Gastrocnemius medialis (tissue), 4 donors: ENCODE results near the gene PARD6G. TPM values are rescaled to one million over a fixed set of nuclear protein-coding genes. Genes with fewer than 3 reads are reported as not detected.

Source experiments
- ATAC-seq, 2 donors: fragments of 150-250 bp; one replicate each; pipeline ENCODE4 v1.9.1; 2016
- DNase-seq, 2 donors: peaks; one replicate each; pipeline ENCODE4 v3.0.0-alpha.2; 2019
- H3K27ac ChIP-seq, 4 donors: fragments of 200-600 bp; sonication (generic); 1 replicate in 1 of 4; 2 replicates in 3 of 4; pipeline ENCODE4 v1.5.1; 2016 to 2018; ENCODE audit warnings: mild to moderate bottlenecking in 2 of 4, moderate library complexity in 1 of 4
- H3K27me3 ChIP-seq, 3 donors: fragments of 200-600 bp; sonication (generic) in 2 of 3; 1 replicate in 1 of 3; 2 replicates in 2 of 3; pipeline versions ENCODE4 v1.5.1 to v1.6.0; 2016 to 2019; ENCODE audit warnings: mild to moderate bottlenecking in 1 of 3, moderate library complexity in 1 of 3
- H3K36me3 ChIP-seq, 2 donors: fragments of 200-600 bp; sonication (generic) in 1 of 2; one replicate each; pipeline ENCODE4 v1.5.1; 2017 to 2018
- H3K4me1 ChIP-seq, 2 donors: fragments of 200-600 bp; sonication (generic) in 1 of 2; one replicate each; pipeline ENCODE4 v1.5.1; 2016 to 2017; ENCODE audit warnings: mild to moderate bottlenecking in 2 of 2
- H3K4me3 ChIP-seq, 4 donors: fragments of 200-600 bp; sonication (generic) in 3 of 4; 1 replicate in 1 of 4; 2 replicates in 3 of 4; pipeline ENCODE4 v1.5.1; 2016 to 2019; ENCODE audit warnings: mild to moderate bottlenecking in 2 of 4
- H3K9me3 ChIP-seq, 3 donors: fragments of 200-600 bp; sonication (generic) in 2 of 3; 1 replicate in 1 of 3; 2 replicates in 2 of 3; pipeline ENCODE4 v1.5.1; 2016 to 2019
- CTCF ChIP-seq, 5 experiments: fragments of 450-650 bp in 3 of 5; fragments of 200-600 bp in 2 of 5; sonication (generic) in 2 of 5; IDR thresholded peaks in 4 of 5; conservative IDR thresholded peaks in 1 of 5; 1 replicate in 4 of 5; 2 replicates in 1 of 5; pipeline ENCODE4 v1.5.1; 2016 to 2019; ENCODE audit warnings: antibody characterized with exemption in 5 of 5, mild to moderate bottlenecking in 3 of 5, moderate library complexity in 3 of 5
- POLR2A ChIP-seq, 2 donors: fragments of 450-650 bp; IDR thresholded peaks; one replicate each; pipeline ENCODE4 v1.6.1; 2017; ENCODE audit warnings: antibody characterized with exemption in 2 of 2, mild to moderate bottlenecking in 2 of 2, moderate library complexity in 2 of 2
- in situ Hi-C, 4 donors: fragments of 200-750 bp; cut with MboI; loops; one replicate each; pipeline versions ENCODE4 v1.15.0 to v1.8.0; 2017; ENCODE audit warnings: low sequenced_read_pairs in 4 of 4
- intact Hi-C: fragments of 100-400 bp; cut with DNase I; formaldehyde crosslinking; loops from one replicate; pipeline ENCODE4 v1.15.1; 2023; ENCODE audit warnings: low total_unique reads
- total RNA-seq, 4 donors: library from RNA; depleted of rRNA; stranded (reverse); fragments of >200 nt; gene quantifications; one replicate each; pipeline versions ENCODE4 v1.1.0 to v1.2.3, GENCODE V29; 2016

The PARD6G gene
- total RNA-seq, 4 donors from 2014 or later = 0.39 to 9.2 (median 0.48) TPM

GRCh38 chr18:80176334-80177073 lies 70.8 kb downstream of the PARD6G start:
- TF ChIP-seq POLR2A (IDR thresholded peaks at IDR 0.05) (no peak), CTCF (IDR thresholded peaks at IDR 0.05 in 4 of 5, conservative IDR thresholded peaks at IDR 0.05 in 1 of 5) (no peak)
- DNase-seq (no peak), ATAC-seq (no peak)
- Histone ChIP-seq H3K27me3 (peaks cover 0 to 3% (median 0%) of the 10 kb centered on the region in 3 donors), H3K4me1 (peaks cover 0 to under 1% of the 10 kb centered on the region in 2 donors), H3K27ac (no peak overlapping the region), H3K36me3 (no peaks in the 10 kb centered on the region), H3K9me3 (no peaks in the 10 kb centered on the region), H3K4me3 (no peak overlapping the region)
- in situ Hi-C loops = no loop called here
- intact Hi-C loops = no loop called here

- Histone ChIP-seq H3K4me1 (peaks cover 0 to 5% of the 10 kb centered on the region in 2 donors), H3K4me3 (no peak overlapping the region), H3K27me3 (peaks cover 0 to 3% (median 0%) of the 10 kb centered on the region in 3 donors), H3K9me3 (no peaks in the 10 kb centered on the region), H3K36me3 (no peaks in the 10 kb centered on the region), H3K27ac (no peak overlapping the region)
- in situ Hi-C loops (no loop called here), intact Hi-C loops (no loop called here)
- ATAC-seq (no peak), DNase-seq (no peak)
- TF ChIP-seq CTCF (IDR thresholded peaks at IDR 0.05 in 4 of 5, conservative IDR thresholded peaks at IDR 0.05 in 1 of 5) (no peak), POLR2A (IDR thresholded peaks at IDR 0.05) (no peak)
Observed at GRCh38 chr18:80175451-80176204, 71.7 kb downstream of the PARD6G start.

- no peak for TF ChIP-seq CTCF (IDR thresholded peaks at IDR 0.05 in 4 of 5, conservative IDR thresholded peaks at IDR 0.05 in 1 of 5)
- TF ChIP-seq POLR2A (IDR thresholded peaks at IDR 0.05) = no peak
- in situ Hi-C loops (no loop called here), intact Hi-C loops (no loop called here)
- Histone ChIP-seq H3K4me3 (no peak overlapping the region), H3K4me1 (peaks cover 0 to 5% of the 10 kb centered on the region in 2 donors), H3K27ac (no peak overlapping the region), H3K36me3 (no peaks in the 10 kb centered on the region), H3K27me3 (peaks cover 0 to 3% (median 0%) of the 10 kb centered on the region in 3 donors), H3K9me3 (no peaks in the 10 kb centered on the region)
- no peak for ATAC-seq
- no peak for DNase-seq
Observed at GRCh38 chr18:80173060-80173459, 74.3 kb downstream of the PARD6G start.

GRCh38 chr18:80172056-80172455 lies 75.3 kb downstream of the PARD6G start:
- TF ChIP-seq POLR2A (IDR thresholded peaks at IDR 0.05) = no peak
- no peak for TF ChIP-seq CTCF (IDR thresholded peaks at IDR 0.05 in 4 of 5, conservative IDR thresholded peaks at IDR 0.05 in 1 of 5)
- ATAC-seq = no peak
- H3K27me3 ChIP-seq = peaks cover 0 to 3% (median 0%) of the 10 kb centered on the region in 3 donors
- H3K4me1 ChIP-seq = peaks cover 0 to 5% of the 10 kb centered on the region in 2 donors
- H3K9me3 ChIP-seq = no peaks in the 10 kb centered on the region
- intact Hi-C loops = no loop called here
- no peak for DNase-seq
- in situ Hi-C loops = no loop called here
- no peak overlapping the region for H3K27ac ChIP-seq
- H3K36me3 ChIP-seq = no peaks in the 10 kb centered on the region
- no peak overlapping the region for H3K4me3 ChIP-seq
